Measurements from ENCODE around the gene RAI14.

The RAI14 gene

GRCh38 chr5:34843497-34843896 is 187.4 kb downstream of the RAI14 start:
- TF ChIP-seq TAF1 (IDR thresholded peaks at IDR 0.05; ENCODE audit: borderline replicate concordance, insufficient read depth, low read length) (no peak), SIN3A (IDR thresholded peaks at IDR 0.05; ENCODE audit: borderline replicate concordance, insufficient read depth, low read length) (no peak), POLR2AphosphoS5 (IDR thresholded peaks at IDR 0.05; ENCODE audit: low read depth, low read length) (no peak), REST (IDR thresholded peaks at IDR 0.05; ENCODE audit: insufficient read depth in 1 of 2, low read depth in 2 of 2, low read length in 2 of 2) (no peak), FOXP2 (optimal IDR thresholded peaks at IDR 0.05; ENCODE audit: borderline replicate concordance, extremely low read depth, extremely low read length, insufficient read depth) (no peak)

- no peak for TF ChIP-seq SIN3A (IDR thresholded peaks at IDR 0.05; ENCODE audit: borderline replicate concordance, insufficient read depth, low read length)
- TF ChIP-seq POLR2AphosphoS5 (IDR thresholded peaks at IDR 0.05; ENCODE audit: low read depth, low read length) = no peak
- TF ChIP-seq TAF1 (IDR thresholded peaks at IDR 0.05; ENCODE audit: borderline replicate concordance, insufficient read depth, low read length) = no peak
- no peak for TF ChIP-seq FOXP2 (optimal IDR thresholded peaks at IDR 0.05; ENCODE audit: borderline replicate concordance, extremely low read depth, extremely low read length, insufficient read depth)
- TF ChIP-seq REST (IDR thresholded peaks at IDR 0.05; ENCODE audit: insufficient read depth in 1 of 2, low read depth in 2 of 2, low read length in 2 of 2) = no peak
Observed at GRCh38 chr5:34844106-34844505, 188.0 kb downstream of the RAI14 start.

DNA sequence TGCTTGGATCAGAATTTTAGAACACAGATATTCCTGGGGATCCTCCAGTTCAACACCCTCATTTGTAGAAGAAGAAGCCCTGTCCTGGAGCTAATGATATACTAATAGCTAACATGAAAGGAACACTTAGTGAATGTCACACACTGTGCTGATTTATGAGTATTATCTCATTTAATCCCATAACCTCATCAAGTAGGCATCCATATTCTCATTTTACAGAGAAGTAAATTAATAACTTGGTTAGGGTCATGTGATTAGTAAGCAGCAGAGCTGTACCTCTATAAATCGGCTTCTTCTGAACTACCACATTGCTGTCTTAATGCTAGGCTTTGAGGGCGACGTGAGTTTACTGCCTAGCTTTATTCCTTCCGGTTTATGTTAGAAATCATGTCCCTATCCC is 188.9 kb downstream of the RAI14 start:
- TF ChIP-seq SIN3A (IDR thresholded peaks at IDR 0.05; ENCODE audit: borderline replicate concordance, insufficient read depth, low read length) (no peak), POLR2AphosphoS5 (IDR thresholded peaks at IDR 0.05; ENCODE audit: low read depth, low read length) (no peak), REST (IDR thresholded peaks at IDR 0.05; ENCODE audit: insufficient read depth in 1 of 2, low read depth in 2 of 2, low read length in 2 of 2) (no peak), TAF1 (IDR thresholded peaks at IDR 0.05; ENCODE audit: borderline replicate concordance, insufficient read depth, low read length) (no peak), FOXP2 (optimal IDR thresholded peaks at IDR 0.05; ENCODE audit: borderline replicate concordance, extremely low read depth, extremely low read length, insufficient read depth) (no peak)

DNA sequence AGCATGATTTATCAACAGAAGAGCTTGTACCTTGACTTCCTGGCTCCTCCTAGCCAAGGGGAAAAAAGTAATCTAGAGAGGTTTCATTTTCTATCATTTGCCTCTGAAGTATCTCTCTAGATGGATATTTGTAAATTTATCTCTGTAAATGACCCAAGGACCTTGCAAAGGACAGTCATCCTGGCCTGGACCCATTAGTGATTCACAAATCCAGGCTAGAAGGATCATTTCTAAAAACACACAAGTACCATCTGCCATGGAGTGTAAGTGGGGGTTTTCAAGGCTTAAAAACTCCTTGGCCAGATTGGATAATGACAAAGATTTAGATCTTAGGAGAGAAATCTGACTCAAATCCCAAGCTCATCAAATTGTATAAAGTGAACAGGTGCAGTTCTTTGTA is 190.9 kb downstream of the RAI14 start:
- TF ChIP-seq SIN3A (IDR thresholded peaks at IDR 0.05; ENCODE audit: borderline replicate concordance, insufficient read depth, low read length) (no peak), FOXP2 (optimal IDR thresholded peaks at IDR 0.05; ENCODE audit: borderline replicate concordance, extremely low read depth, extremely low read length, insufficient read depth) (no peak), TAF1 (IDR thresholded peaks at IDR 0.05; ENCODE audit: borderline replicate concordance, insufficient read depth, low read length) (no peak), POLR2AphosphoS5 (IDR thresholded peaks at IDR 0.05; ENCODE audit: low read depth, low read length) (no peak), REST (IDR thresholded peaks at IDR 0.05; ENCODE audit: insufficient read depth in 1 of 2, low read depth in 2 of 2, low read length in 2 of 2) (no peak)

GRCh38 chr5:34847552-34847951 is 191.4 kb downstream of the RAI14 start:
- TF ChIP-seq FOXP2 (optimal IDR thresholded peaks at IDR 0.05; ENCODE audit: borderline replicate concordance, extremely low read depth, extremely low read length, insufficient read depth) = no peak
- TF ChIP-seq TAF1 (IDR thresholded peaks at IDR 0.05; ENCODE audit: borderline replicate concordance, insufficient read depth, low read length) = no peak
- no peak for TF ChIP-seq POLR2AphosphoS5 (IDR thresholded peaks at IDR 0.05; ENCODE audit: low read depth, low read length)
- TF ChIP-seq REST (IDR thresholded peaks at IDR 0.05; ENCODE audit: insufficient read depth in 1 of 2, low read depth in 2 of 2, low read length in 2 of 2) = no peak
- no peak for TF ChIP-seq SIN3A (IDR thresholded peaks at IDR 0.05; ENCODE audit: borderline replicate concordance, insufficient read depth, low read length)

Data from PFSK-1 (cell line).